ENCODE results near the gene ARHGAP18. TPM values are rescaled to one million over a fixed set of nuclear protein-coding genes. Genes with fewer than 3 reads are reported as not detected.

The ARHGAP18 gene
- total and polyA plus RNA-seq, 10 of the 15 experiments (the other 5 are each of a cell fraction or from before 2014, with no cell fraction given) = 18.2 to 52.2 (median 31.7) TPM

GRCh38 chr6:129539032-129539431, 170.9 kb downstream of the ARHGAP18 start:
- H3K27ac ChIP-seq (ENCODE audit: control insufficient read depth, insufficient read depth) = no peak overlapping the region
- ATAC-seq (no peak; the same call in 2 of the 3 replicates), DNase-seq (ENCODE audit: low read depth, low spot score) (no peak), FAIRE-seq (no peak)
- intact Hi-C loops (cut with micrococcal nuclease; ENCODE audit: unreplicated experiment) (no loop called here), in situ Hi-C loops (cut with MboI) (no loop called here)
- H4K20me1 ChIP-seq (ENCODE audit: control insufficient read depth, insufficient read depth) = no peaks in the 10 kb centered on the region
- RAD21 ChIA-PET (ENCODE audit: unreplicated experiment) = no interaction called here
- no peaks in the 10 kb centered on the region for H3K79me2 ChIP-seq (ENCODE audit: control insufficient read depth, insufficient read depth, low read length)
- POLR2A ChIA-PET = no interaction called here
- SMC1A ChIA-PET (ENCODE audit: uncharacterized antibody, unreplicated experiment) = interaction anchor here (1.3 kb wide), 1 partner anchor 54 kb away, joined by 3 read pairs; no protein-coding TSS in a partner anchor
- H2AFZ ChIP-seq (ENCODE audit: control insufficient read depth, low read depth, low read length) = no peak overlapping the region
- no peaks in the 10 kb centered on the region for H3K36me3 ChIP-seq (ENCODE audit: control insufficient read depth in 2 of 2, insufficient read depth in 2 of 2, low read length in 1 of 2)
- BruUV-seq (replicated peaks) = no TSS peak
- no peak overlapping the region for H3K4me2 ChIP-seq (ENCODE audit: control insufficient read depth, insufficient read depth)
- no peaks in the 10 kb centered on the region for H3K4me1 ChIP-seq (ENCODE audit: control insufficient read depth, insufficient read depth, low read length)
- WGBS (ENCODE audit: insufficient coverage, insufficient replicate concordance, low lambda C conversion rate, missing lambda C conversion rate) = 35% methylated on average over 2 of the region's 2 CpGs
- no peaks in the 10 kb centered on the region; the same call in 2 of the 3 replicates for H3K9me3 ChIP-seq (replicated peaks; ENCODE audit: control insufficient read depth, insufficient read depth, low read length)
- no peak overlapping the region for H3K9ac ChIP-seq (ENCODE audit: control insufficient read depth, insufficient read depth, low read length)
- CTCF ChIA-PET = interaction anchor here (0.6 to 1.4 kb wide), 4 partner anchors 38 to 168 kb away, joined by 3 to 5 read pairs (median 3); no protein-coding TSS in a partner anchor
- 0 out of 4 replicates have a peak, but pooled peaks cover 0 to 3% of the 10 kb centered on the region in 2 experiments for H3K27me3 ChIP-seq (replicated peaks in 1 of 2; ENCODE audit: control insufficient read depth in 2 of 2, insufficient read depth in 2 of 2, low read length in 1 of 2)
- no peak overlapping the region for H3K4me3 ChIP-seq
- TF ChIP-seq POLR2A (IDR thresholded peaks at IDR 0.05; ENCODE audit: low read depth, low read length) (no peak), ZNF592 (IDR thresholded peaks at IDR 0.05) (no peak), HDGF (IDR thresholded peaks at IDR 0.05) (no peak), YBX1 (IDR thresholded peaks at IDR 0.05) (no peak), ATF7 (IDR thresholded peaks at IDR 0.05; ENCODE audit: low read depth) (no peak), SMARCA5 (IDR thresholded peaks at IDR 0.05) (no peak), PAX8 (IDR thresholded peaks at IDR 0.05) (no peak), E2F8 (IDR thresholded peaks at IDR 0.05; ENCODE audit: low read depth, partially characterized antibody) (no peak), PBX3 (IDR thresholded peaks at IDR 0.05; ENCODE audit: insufficient replicate concordance, low read depth, low read length) (no peak), RELB (IDR thresholded peaks at IDR 0.05; ENCODE audit: low read depth) (no peak), FOS (IDR thresholded peaks at IDR 0.05; ENCODE audit: borderline replicate concordance, extremely low read depth, insufficient read length) (no peak), EZH2 (IDR thresholded peaks at IDR 0.05; ENCODE audit: borderline replicate concordance, control insufficient read depth, low read depth, low read length) (no peak)

All from GM12878 (cell line).